Omental fat pad (tissue), 4 donors: ENCODE measurements around the gene METAP1. TPM values are rescaled to one million over a fixed set of nuclear protein-coding genes. Genes with fewer than 3 reads are reported as not detected.

Experiments
- ATAC-seq: fragments of 150-250 bp; one replicate; pipeline ENCODE4 v1.9.1; 2016; ENCODE audit warnings: mild to moderate bottlenecking, moderate library complexity; ENCODE audit not compliant: low FRiP score
- DNase-seq: peaks from one replicate; pipeline ENCODE4 v3.0.0-alpha.2; 2019; ENCODE audit warnings: low spot score
- CTCF ChIP-seq, 3 donors: fragments of 450-650 bp; IDR thresholded peaks; one replicate each; pipeline ENCODE4 v1.5.1; 2016 to 2017; ENCODE audit warnings: antibody characterized with exemption in 3 of 3, mild to moderate bottlenecking in 3 of 3, moderate library complexity in 2 of 3
- total RNA-seq, 4 donors: library from RNA; depleted of rRNA; stranded (reverse); fragments of >200 nt; gene quantifications; one replicate each; pipeline ENCODE4 v1.1.0, GENCODE V29; 2016

Gene METAP1
- total RNA-seq, 4 donors from 2014 or later, result 21.7 to 37.0 (median 26.5) TPM

GRCh38 chr4:99067617-99068016 is 72.1 kb downstream of the METAP1 start:
- TF ChIP-seq CTCF (IDR thresholded peaks at IDR 0.05), result no peak
- no peak for DNase-seq
- ATAC-seq, result no peak

- no peak for DNase-seq
- no peak for TF ChIP-seq CTCF (IDR thresholded peaks at IDR 0.05)
- ATAC-seq, result no peak
Measured at GRCh38 chr4:99071159-99071558, 75.6 kb downstream of the METAP1 start.

GRCh38 chr4:99074816-99075215 is 79.3 kb downstream of the METAP1 start:
- ATAC-seq (no peak), DNase-seq (no peak)
- no peak for TF ChIP-seq CTCF (IDR thresholded peaks at IDR 0.05)

- TF ChIP-seq CTCF (IDR thresholded peaks at IDR 0.05), result no peak
- DNase-seq (no peak), ATAC-seq (no peak)
Measured at GRCh38 chr4:99076292-99076976, 80.9 kb downstream of the METAP1 start.

GRCh38 chr4:99077177-99077576 is 81.7 kb downstream of the METAP1 start:
- DNase-seq, result no peak
- no peak for TF ChIP-seq CTCF (IDR thresholded peaks at IDR 0.05)
- ATAC-seq, result no peak

GRCh38 chr4:99078336-99078735 is 82.8 kb downstream of the METAP1 start:
- DNase-seq (no peak), ATAC-seq (no peak)
- no peak for TF ChIP-seq CTCF (IDR thresholded peaks at IDR 0.05)

- TF ChIP-seq CTCF (IDR thresholded peaks at IDR 0.05), result no peak
- ATAC-seq (no peak), DNase-seq (no peak)
Measured at GRCh38 chr4:99078931-99079624, 83.6 kb downstream of the METAP1 start.
